ENCODE results near the gene ENOX2.
"Not testable (repeated sequence)": the region's sequence is repeated elsewhere in the genome, so short reads cannot be mapped to it uniquely, and the experiment has no call there.

- TF ChIP-seq CTCF (IDR thresholded peaks at IDR 0.05; ENCODE audit: low read depth, low read length, poor library complexity, severe bottlenecking); EZH2phosphoT487 (IDR thresholded peaks at IDR 0.05; ENCODE audit: borderline replicate concordance, low read length): not testable (repeated sequence)
Measured at GRCh38 chrX:130919676-130920075, 16.7 kb upstream of the ENOX2 start.
